Stomach (tissue), 9 donors: Measurements from ENCODE around the gene HIBADH. TPM values are rescaled to one million over a fixed set of nuclear protein-coding genes. Genes with fewer than 3 reads are reported as not detected.

ENCODE experiments used
- DNase-seq, 2 donors: peaks; one replicate each; pipeline versions ENCODE4 v3.0.0 to v3.0.0-alpha.2; 2013 to 2019
- H3K27ac ChIP-seq, 5 donors: fragments of 200-600 bp in 4 of 5; sonication (generic) in 4 of 5; one replicate each; pipeline ENCODE4 v1.5.1; 2013 to 2019; ENCODE audit warnings: mild to moderate bottlenecking in 1 of 5, moderate library complexity in 1 of 5
- H3K27me3 ChIP-seq, 3 donors: fragments of 200-600 bp; sonication (generic); one replicate each; pipeline ENCODE4 v1.5.1; 2017 to 2019; ENCODE audit warnings: mixed run types in 1 of 3
- H3K36me3 ChIP-seq, 4 donors: fragments of 200-600 bp; sonication (generic); 1 replicate in 3 of 4; 2 replicates in 1 of 4; pipeline ENCODE4 v1.5.1; 2016 to 2019
- H3K4me1 ChIP-seq, 4 donors: fragments of 200-600 bp; sonication (generic); one replicate each; pipeline ENCODE4 v1.5.1; 2016 to 2019
- H3K4me3 ChIP-seq, 4 donors: fragments of 200-600 bp; sonication (generic) in 3 of 4; one replicate each; pipeline ENCODE4 v1.5.1; 2016 to 2019; ENCODE audit warnings: mild to moderate bottlenecking in 1 of 4
- H3K9me3 ChIP-seq, 4 donors: fragments of 200-600 bp; sonication (generic); one replicate each; pipeline ENCODE4 v1.5.1; 2016 to 2019
- EP300 ChIP-seq: sonication (generic); formaldehyde crosslinking; IDR thresholded peaks from one replicate; pipeline ENCODE4 v1.6.1; 2017; ENCODE audit warnings: antibody characterized with exemption
- POLR2A ChIP-seq, 4 donors: fragments of 450-650 bp; IDR thresholded peaks; one replicate each; pipeline ENCODE4 v1.6.1; 2016; ENCODE audit warnings: antibody characterized with exemption in 4 of 4, control low read depth in 2 of 4, mild to moderate bottlenecking in 1 of 4, moderate library complexity in 1 of 4
- POLR2AphosphoS5 ChIP-seq, 3 donors: sonication (generic); formaldehyde crosslinking; IDR thresholded peaks; one replicate each; pipeline ENCODE4 v1.6.1; 2016; ENCODE audit warnings: antibody characterized with exemption in 3 of 3
- WGBS, 5 donors: extraction: QIAGEN DNeasy Blood & Tissue Kit in 3 of 5; methylation state at CpG; one replicate each; pipeline versions ENCODE4 v1.1.5 to v1.1.7; 2013 to 2018; 5-methylcytosine and 5-hydroxymethylcytosine counted together
- intact Hi-C: fragments of 100-400 bp; cut with DNase I; formaldehyde crosslinking; loops from one replicate; pipeline ENCODE4 v1.15.1; 2023; ENCODE audit warnings: low total_unique reads
- polyA plus RNA-seq, 3 donors: library from polyadenylated mRNA; stranded (reverse); fragments of 200-250 nt; gene quantifications; one replicate each; pipeline ENCODE4 v1.2.3, GENCODE V29; 2013
- total RNA-seq, 5 donors: library from RNA; depleted of rRNA; stranded (reverse); fragments of >200 nt; gene quantifications; one replicate each; pipeline versions ENCODE4 v1.1.0 to v1.2.3, GENCODE V29; 2014 to 2016
- TF ChIP-seq, protein P1 (sequence below), 7 experiments: fragments of 450-650 bp in 4 of 7; fragments of 200-600 bp in 3 of 7; sonication (generic) in 3 of 7; IDR thresholded peaks; one replicate each; pipeline ENCODE4 v1.5.1; 2016 to 2019; ENCODE audit warnings: antibody characterized with exemption in 7 of 7, control low read depth in 2 of 7, mild to moderate bottlenecking in 1 of 7
- donor health status: healthy with polysubstance abuse.
- donor health status: Bipolar disorder and iron deficiency.
- donor health status: healthy.

Gene HIBADH
- total and polyA plus RNA-seq, 8 donors, result 17.5 to 65.2 (median 45.8) TPM

DNA sequence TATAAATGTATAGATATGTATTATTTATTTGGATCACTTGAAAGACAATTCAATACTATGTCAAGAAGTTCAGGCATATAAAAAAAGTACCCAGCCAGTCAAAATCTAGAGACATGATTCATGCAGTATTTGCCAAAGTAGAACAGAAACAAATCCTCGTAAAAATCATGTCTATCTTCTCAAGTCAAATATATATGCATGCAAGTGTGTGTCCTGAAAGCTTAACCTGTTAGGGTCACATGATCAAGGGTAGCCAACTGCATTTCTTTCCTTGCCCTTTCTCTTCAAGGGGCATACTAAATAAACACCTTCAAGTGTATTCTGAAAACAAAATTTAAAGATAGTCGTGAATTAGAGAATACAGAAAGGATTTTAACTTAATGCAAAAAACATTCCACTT is 107.0 kb downstream of the HIBADH start:
- no peak overlapping the region for H3K4me3 ChIP-seq
- intact Hi-C loops, result no loop called here
- no peak for DNase-seq
- H3K4me1 ChIP-seq, result peaks cover 0 to 15% (median 0%) of the 10 kb centered on the region in 4 donors
- WGBS, 5 donors, result 70 to 91% (median 82%) methylated on average over 2 of the region's 2 CpGs
- TF ChIP-seq POLR2AphosphoS5 (IDR thresholded peaks at IDR 0.05), result no peak
- TF ChIP-seq, protein P1, sequence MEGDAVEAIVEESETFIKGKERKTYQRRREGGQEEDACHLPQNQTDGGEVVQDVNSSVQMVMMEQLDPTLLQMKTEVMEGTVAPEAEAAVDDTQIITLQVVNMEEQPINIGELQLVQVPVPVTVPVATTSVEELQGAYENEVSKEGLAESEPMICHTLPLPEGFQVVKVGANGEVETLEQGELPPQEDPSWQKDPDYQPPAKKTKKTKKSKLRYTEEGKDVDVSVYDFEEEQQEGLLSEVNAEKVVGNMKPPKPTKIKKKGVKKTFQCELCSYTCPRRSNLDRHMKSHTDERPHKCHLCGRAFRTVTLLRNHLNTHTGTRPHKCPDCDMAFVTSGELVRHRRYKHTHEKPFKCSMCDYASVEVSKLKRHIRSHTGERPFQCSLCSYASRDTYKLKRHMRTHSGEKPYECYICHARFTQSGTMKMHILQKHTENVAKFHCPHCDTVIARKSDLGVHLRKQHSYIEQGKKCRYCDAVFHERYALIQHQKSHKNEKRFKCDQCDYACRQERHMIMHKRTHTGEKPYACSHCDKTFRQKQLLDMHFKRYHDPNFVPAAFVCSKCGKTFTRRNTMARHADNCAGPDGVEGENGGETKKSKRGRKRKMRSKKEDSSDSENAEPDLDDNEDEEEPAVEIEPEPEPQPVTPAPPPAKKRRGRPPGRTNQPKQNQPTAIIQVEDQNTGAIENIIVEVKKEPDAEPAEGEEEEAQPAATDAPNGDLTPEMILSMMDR (IDR thresholded peaks at IDR 0.05), result no peak
- TF ChIP-seq POLR2A (IDR thresholded peaks at IDR 0.05), result no peak
- no peak for TF ChIP-seq EP300
- no peaks in the 10 kb centered on the region for H3K27me3 ChIP-seq
- H3K9me3 ChIP-seq, result no peaks in the 10 kb centered on the region
- H3K27ac ChIP-seq, result no peak overlapping the region
- no peaks in the 10 kb centered on the region for H3K36me3 ChIP-seq

DNA sequence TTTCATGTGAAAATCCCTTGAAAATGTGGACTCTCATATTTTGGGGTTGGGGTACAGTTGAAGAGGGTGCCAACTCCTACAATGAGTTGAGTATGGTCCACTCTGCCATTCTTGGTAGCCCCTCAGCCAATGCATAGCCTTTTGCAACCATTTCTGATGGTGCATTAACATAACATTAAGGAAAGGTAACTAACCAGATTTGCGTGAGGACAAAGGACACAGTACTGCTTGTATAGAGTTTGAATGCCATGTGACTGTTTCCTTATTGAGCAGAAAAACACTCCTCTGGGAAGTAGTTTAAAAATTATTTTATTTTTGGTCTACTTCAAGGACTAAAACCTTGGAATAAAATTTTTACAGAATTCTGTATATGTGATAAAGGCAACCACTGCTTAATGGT is 107.9 kb downstream of the HIBADH start:
- intact Hi-C loops, result no loop called here
- H3K36me3 ChIP-seq, result no peaks in the 10 kb centered on the region
- 92 to 100% (median 97%) methylated on average over 1 of the region's 1 CpG for WGBS, 5 donors

DNA sequence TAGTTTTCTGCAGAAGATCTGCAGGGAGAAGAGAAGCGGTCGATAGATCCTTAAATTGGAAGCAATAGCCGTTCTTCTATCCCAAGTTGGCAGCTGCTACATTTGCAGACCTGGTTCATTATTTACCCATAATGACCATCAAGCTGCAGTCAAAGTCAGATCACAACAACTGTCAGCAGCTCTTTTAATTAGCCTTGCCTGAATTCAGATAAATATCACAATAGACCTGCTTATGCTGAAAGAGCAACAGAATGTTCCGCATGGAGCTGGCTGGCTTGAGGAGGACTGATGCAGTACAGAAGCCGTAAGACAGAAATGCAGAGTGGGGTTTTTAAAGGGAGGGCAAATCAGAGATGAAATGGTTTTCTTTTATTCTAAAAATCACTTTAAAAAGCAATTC is 109.4 kb downstream of the HIBADH start:
- no peak overlapping the region for H3K4me3 ChIP-seq
- no peak overlapping the region for H3K27ac ChIP-seq
- H3K36me3 ChIP-seq, result no peaks in the 10 kb centered on the region
- H3K9me3 ChIP-seq, result no peaks in the 10 kb centered on the region
- peaks cover 0 to 19% (median 0%) of the 10 kb centered on the region in 4 donors for H3K4me1 ChIP-seq
- intact Hi-C loops, result no loop called here
- TF ChIP-seq POLR2A (IDR thresholded peaks at IDR 0.05) (no peak), EP300 (no peak), POLR2AphosphoS5 (IDR thresholded peaks at IDR 0.05) (no peak)
- TF ChIP-seq, protein P1 (IDR thresholded peaks at IDR 0.05), result no peak
- 85 to 92% (median 86%) methylated on average over 5 of the region's 5 CpGs for WGBS, 5 donors
- H3K27me3 ChIP-seq, result no peaks in the 10 kb centered on the region
- DNase-seq, result peak in 1 of 2 donors; percentile 23

More for the DNA sequence above, 107.9 kb downstream of the HIBADH start:
- Histone ChIP-seq H3K4me1 (peaks cover 0 to 15% (median 0%) of the 10 kb centered on the region in 4 donors), H3K27ac (no peak overlapping the region), H3K9me3 (no peaks in the 10 kb centered on the region), H3K27me3 (no peaks in the 10 kb centered on the region), H3K4me3 (no peak overlapping the region)
- no peak for DNase-seq
- TF ChIP-seq POLR2AphosphoS5 (IDR thresholded peaks at IDR 0.05) (no peak), EP300 (no peak), POLR2A (IDR thresholded peaks at IDR 0.05) (no peak)

DNA sequence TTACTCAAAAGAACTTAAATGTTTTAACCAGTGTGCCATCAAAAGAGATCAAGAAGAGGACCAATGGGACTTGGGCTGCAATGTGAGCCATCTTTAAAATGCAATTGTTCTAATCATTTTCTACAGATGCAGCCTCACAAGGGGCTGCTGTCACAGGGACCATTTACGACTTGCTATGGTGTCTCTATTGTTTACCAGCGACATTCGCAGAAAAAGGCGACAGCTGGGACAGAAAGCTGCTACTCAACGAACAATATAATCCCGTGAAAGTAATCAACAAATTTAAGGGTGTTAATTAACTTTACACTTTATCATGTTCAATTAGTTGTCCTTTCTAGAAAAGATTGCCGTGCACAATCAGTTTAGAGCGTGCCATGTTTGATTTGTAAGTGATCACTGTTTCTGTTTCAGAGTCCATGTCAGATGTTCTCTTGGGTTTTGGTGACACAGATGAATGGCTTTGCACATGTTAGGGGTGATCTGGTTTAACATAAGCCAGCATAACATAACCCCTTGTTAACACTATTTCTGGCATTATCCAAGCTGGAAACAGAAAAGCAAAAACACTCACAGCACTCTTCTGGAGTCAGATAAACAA is 110.8 kb downstream of the HIBADH start:
- Histone ChIP-seq H3K27me3 (no peaks in the 10 kb centered on the region), H3K4me3 (no peak overlapping the region), H3K4me1 (peaks cover 0 to 19% (median 0%) of the 10 kb centered on the region in 4 donors), H3K36me3 (no peaks in the 10 kb centered on the region), H3K9me3 (no peaks in the 10 kb centered on the region), H3K27ac (no peak overlapping the region)
- intact Hi-C loops, result no loop called here
- WGBS, 5 donors, result 75 to 85% (median 82%) methylated on average over 8 of the region's 8 CpGs
- peak in 1 of 2 donors; percentile 14 for DNase-seq
- TF ChIP-seq EP300, result no peak
- TF ChIP-seq, protein P1 (IDR thresholded peaks at IDR 0.05), result no peak

DNA sequence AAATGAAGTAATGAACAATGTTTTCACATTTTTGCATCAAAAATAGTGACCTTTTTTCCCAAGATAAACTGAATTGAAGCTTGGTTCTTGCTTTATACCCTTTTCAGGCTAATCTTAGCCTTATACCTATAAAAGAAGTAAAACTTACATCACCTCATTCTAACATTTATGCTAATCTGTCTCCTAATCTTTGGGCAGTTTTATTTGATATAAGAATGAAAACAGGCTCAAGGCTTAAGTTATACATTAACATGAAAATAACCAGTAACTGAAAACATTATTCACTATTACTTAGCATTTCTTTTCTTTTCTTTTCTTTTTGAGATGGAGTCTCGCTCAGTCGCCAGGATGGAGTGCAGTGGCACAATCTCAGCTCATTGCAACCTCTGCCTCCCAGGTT is 113.1 kb downstream of the HIBADH start:
- TF ChIP-seq POLR2A (IDR thresholded peaks at IDR 0.05) (no peak), EP300 (no peak), POLR2AphosphoS5 (IDR thresholded peaks at IDR 0.05) (no peak)
- TF ChIP-seq, protein P1 (IDR thresholded peaks at IDR 0.05), result no peak
- H3K27me3 ChIP-seq, result no peaks in the 10 kb centered on the region
- intact Hi-C loops, result no loop called here
- no peak for DNase-seq
- H3K27ac ChIP-seq, result no peak overlapping the region
- no peak overlapping the region for H3K4me3 ChIP-seq
- H3K36me3 ChIP-seq, result no peaks in the 10 kb centered on the region
- peaks cover 0 to 19% (median 0%) of the 10 kb centered on the region in 4 donors for H3K4me1 ChIP-seq
- H3K9me3 ChIP-seq, result no peaks in the 10 kb centered on the region
- 84 to 94% (median 89%) methylated on average over 2 of the region's 2 CpGs for WGBS, 5 donors
